Stimulated activated naive CD8-positive, alpha-beta T cell treated with anti-CD3 and anti-CD28 coated beads, Interleukin-15, amount 100 ng/mL, for 72 hours (primary cell): Measurements from ENCODE around the gene BBS2.

Source experiments
- ATAC-seq: fragments of 150-1000 bp; cut with Tn5 transposase; 2 replicates; pipeline ENCODE4 v1.10.0; 2021; ENCODE audit warnings: mild to moderate bottlenecking, moderate library complexity
- DNase-seq, 2 donors: peaks; one replicate each; pipeline ENCODE4 v3.0.0; 2021 to 2022
- H3K27ac Mint-ChIP-seq, 2 donors: one replicate each; pipeline ENCODE4 v1.8.0; 2022; ENCODE audit warnings: mild to moderate bottlenecking in 2 of 2, mixed read lengths in 2 of 2, moderate library complexity in 2 of 2
- H3K27me3 Mint-ChIP-seq: one replicate; pipeline ENCODE4 v1.8.0; 2022; ENCODE audit warnings: mixed read lengths
- H3K4me1 Mint-ChIP-seq: one replicate; pipeline ENCODE4 v1.8.0; 2022; ENCODE audit warnings: mild to moderate bottlenecking, mixed read lengths
- H3K4me3 Mint-ChIP-seq, 2 donors: one replicate each; pipeline ENCODE4 v1.8.0; 2022; ENCODE audit warnings: mild to moderate bottlenecking in 2 of 2, mixed read lengths in 2 of 2, moderate library complexity in 1 of 2
- H3K9me3 Mint-ChIP-seq, 2 donors: one replicate each; pipeline ENCODE4 v1.8.0; 2022; ENCODE audit warnings: mixed read lengths in 2 of 2

The BBS2 gene

DNA sequence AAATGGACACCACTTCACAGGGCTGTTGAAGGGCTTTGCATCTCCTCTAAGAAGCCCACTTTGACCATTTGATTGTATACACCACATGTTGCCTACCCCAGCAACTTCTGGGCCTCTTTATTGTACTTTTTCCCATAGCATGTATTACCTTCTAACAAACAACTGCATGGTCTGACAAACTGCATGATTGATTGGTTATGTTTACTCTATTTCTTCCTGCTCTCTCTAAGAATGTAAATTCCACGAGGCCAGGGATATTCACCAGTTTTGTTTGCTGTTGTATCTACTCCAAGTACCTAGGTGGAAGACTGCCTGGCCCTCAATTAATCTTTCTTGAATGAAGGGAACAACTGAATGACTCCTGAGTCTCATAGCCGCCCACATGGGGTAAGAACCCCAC, 22.2 kb upstream of the BBS2 start:
- ATAC-seq (no peak), DNase-seq (no peak)
- peaks cover 5% of the 10 kb centered on the region for H3K27me3 Mint-ChIP-seq
- no peak overlapping the region for H3K27ac Mint-ChIP-seq
- no peaks in the 10 kb centered on the region for H3K4me1 Mint-ChIP-seq
- no peak overlapping the region for H3K4me3 Mint-ChIP-seq
- H3K9me3 Mint-ChIP-seq: no peaks in the 10 kb centered on the region

DNA sequence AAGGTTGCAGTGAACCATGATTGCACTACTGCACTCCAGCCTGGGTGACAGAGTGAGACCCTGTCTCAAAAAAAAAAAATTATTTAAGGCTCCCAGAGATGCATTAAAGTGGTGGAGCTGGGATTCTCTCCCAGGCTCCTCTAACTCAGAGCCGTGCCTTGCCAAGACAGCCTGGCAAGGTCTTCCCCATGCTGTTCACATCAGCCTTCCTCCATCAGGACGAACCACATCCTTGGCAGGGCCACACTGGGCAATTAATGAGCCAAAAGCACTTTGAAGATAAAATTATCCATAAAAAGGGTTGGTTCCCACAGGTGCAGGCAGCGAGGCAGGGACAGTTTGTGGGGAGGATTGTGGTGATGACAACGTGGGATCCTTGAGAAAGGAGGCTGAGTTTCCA, 19.8 kb upstream of the BBS2 start:
- Mint-ChIP-seq H3K27me3 (peaks cover 10% of the 10 kb centered on the region), H3K27ac (no peak overlapping the region), H3K4me1 (no peaks in the 10 kb centered on the region), H3K9me3 (no peaks in the 10 kb centered on the region), H3K4me3 (no peak overlapping the region)
- DNase-seq: no peak
- no peak for ATAC-seq

DNA sequence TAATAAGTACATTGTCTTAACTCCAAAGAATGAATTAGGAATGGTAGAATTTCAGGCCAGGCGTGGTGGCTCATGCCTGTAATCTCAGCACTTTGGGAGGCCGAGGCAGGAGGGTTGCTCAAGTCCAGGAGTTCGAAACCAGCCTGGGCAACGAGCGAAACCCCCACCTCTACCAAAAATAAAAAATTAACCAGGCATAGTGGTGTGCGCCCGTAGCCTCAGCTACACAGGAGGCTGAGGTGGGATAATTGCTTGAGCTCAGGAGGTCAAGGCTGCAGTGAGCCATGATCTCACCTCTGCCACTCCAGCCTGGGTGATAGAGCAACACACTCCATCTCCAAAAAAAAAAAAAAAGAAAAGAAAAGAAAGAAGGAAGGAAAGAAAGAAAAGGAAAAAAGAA, 18.5 kb upstream of the BBS2 start:
- DNase-seq: no peak
- H3K27ac Mint-ChIP-seq: no peak overlapping the region
- no peak for ATAC-seq
- peaks cover 23% of the 10 kb centered on the region for H3K27me3 Mint-ChIP-seq
- H3K4me1 Mint-ChIP-seq: no peaks in the 10 kb centered on the region
- no peak overlapping the region for H3K4me3 Mint-ChIP-seq
- no peaks in the 10 kb centered on the region for H3K9me3 Mint-ChIP-seq

DNA sequence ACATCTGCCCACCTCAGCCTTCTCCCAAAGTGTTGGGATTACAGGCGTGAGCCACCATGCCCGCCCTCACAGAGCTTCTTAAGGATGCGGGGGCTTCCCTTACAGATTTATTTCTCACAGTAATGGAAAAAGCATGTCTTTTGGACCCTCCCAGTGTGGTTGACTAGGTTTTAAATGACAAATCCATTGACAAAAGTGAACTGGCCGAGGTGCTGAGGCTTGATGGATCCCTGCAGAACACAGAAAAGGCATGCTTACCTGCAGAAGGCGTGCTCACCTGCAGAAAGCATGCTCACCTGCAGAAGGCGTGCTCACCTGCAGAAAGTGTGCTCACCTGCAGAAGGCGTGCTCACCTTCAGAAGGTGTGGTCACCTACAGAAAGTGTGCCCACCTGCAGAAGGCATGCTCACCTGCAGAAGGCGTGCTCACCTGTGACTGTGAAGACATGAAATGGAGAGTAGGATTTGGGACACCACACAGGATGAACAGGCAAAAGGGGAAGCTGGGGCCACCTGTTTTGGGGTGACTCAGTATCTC, 15.1 kb upstream of the BBS2 start:
- Mint-ChIP-seq H3K9me3 (no peaks in the 10 kb centered on the region), H3K4me1 (no peaks in the 10 kb centered on the region), H3K4me3 (no peak overlapping the region), H3K27me3 (peaks cover 27% of the 10 kb centered on the region), H3K27ac (no peak overlapping the region)
- ATAC-seq: no peak
- no peak for DNase-seq

DNA sequence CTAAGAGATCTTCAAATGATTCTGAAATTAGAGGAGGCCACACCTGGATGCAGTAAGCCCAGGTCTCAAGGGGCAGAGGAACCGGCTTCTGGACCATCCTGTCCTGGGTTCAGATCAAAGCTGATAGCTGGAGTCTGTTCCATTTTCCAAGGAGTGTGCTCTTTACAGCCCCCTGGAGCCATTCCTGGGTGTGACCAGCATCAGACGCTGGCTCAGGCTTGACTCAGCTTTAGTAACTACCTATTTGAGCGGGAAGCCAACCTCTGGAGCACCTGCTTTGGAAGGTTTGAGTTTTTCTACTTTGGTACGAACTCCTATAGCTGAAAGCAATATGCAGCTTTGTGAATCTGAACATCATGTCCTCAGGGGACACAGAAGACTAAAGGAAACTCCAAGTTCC, 12.9 kb upstream of the BBS2 start:
- DNase-seq (no peak), ATAC-seq (no peak)
- no peaks in the 10 kb centered on the region for H3K9me3 Mint-ChIP-seq
- no peak overlapping the region for H3K4me3 Mint-ChIP-seq
- H3K27me3 Mint-ChIP-seq: peaks cover 27% of the 10 kb centered on the region
- H3K4me1 Mint-ChIP-seq: no peaks in the 10 kb centered on the region
- no peak overlapping the region for H3K27ac Mint-ChIP-seq

DNA sequence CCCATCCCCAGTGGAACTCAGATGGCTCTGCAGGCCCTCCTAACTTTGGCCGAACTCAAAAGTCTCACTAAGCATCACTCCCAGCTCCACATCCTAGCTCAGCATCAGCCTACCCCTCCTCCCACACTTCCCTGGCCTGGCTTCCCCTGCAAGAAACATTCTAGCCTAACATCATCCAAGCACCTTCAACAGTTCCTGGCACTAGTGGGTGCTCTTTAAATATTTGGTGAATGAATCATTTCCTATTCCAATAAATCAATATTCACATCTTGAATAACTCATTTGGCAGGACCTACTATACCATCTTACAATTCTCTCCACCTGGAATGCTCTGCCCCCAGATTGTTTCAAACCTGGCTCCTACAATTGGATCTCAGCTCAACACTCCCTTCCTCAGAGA, 11.0 kb upstream of the BBS2 start:
- Mint-ChIP-seq H3K27ac (no peak overlapping the region), H3K4me1 (no peaks in the 10 kb centered on the region), H3K9me3 (no peaks in the 10 kb centered on the region), H3K4me3 (no peak overlapping the region), H3K27me3 (peaks cover 27% of the 10 kb centered on the region)
- no peak for ATAC-seq
- no peak for DNase-seq

DNA sequence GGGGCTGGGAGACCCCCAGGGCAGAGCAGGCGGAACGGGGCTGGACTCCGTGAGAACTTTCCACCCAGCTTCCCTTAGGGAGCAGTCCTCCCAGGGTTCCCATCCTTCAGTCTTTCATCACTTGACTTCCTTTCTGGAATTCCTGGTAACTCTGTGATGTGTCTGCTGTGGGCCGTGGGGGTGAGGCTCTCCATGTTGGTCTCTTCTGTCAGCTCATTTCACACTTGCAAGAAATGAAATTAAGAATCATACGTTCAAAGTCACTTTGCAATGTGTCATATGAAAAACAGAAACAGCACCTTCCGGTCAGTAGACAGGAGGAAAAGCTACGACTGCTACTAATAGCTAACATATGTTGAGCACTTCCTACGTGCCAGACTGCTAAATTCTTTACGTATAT, 5.4 kb upstream of the BBS2 start:
- Mint-ChIP-seq H3K27me3 (no peaks in the 10 kb centered on the region), H3K4me1 (peaks cover 7% of the 10 kb centered on the region), H3K27ac (no peak overlapping the region), H3K4me3 (no peak overlapping the region), H3K9me3 (no peaks in the 10 kb centered on the region)
- DNase-seq (no peak), ATAC-seq (no peak)

DNA sequence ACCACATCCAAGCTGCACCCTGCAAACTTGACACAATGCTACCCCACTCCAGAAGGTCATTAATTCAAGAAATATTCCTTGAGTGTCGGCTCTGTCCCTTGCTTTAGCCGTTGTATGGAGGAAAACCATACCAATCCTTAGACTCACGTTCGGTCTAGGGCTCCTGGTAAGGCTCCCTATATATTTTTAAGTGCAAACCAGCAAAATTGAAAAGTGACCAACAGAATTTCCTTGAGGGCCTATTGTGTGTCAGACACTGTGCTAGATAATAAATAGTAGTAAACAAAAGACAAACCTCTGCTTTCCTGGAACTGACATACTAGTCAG, 390 bp upstream of the BBS2 start:
- Mint-ChIP-seq H3K4me3 (peak overlapping the region; percentile 84 to 85), H3K27me3 (no peaks in the 10 kb centered on the region), H3K9me3 (no peaks in the 10 kb centered on the region), H3K4me1 (peaks cover 45% of the 10 kb centered on the region), H3K27ac (peak overlapping the region; percentile 74 to 80)
- DNase-seq: no peak
- ATAC-seq: no peak

DNA sequence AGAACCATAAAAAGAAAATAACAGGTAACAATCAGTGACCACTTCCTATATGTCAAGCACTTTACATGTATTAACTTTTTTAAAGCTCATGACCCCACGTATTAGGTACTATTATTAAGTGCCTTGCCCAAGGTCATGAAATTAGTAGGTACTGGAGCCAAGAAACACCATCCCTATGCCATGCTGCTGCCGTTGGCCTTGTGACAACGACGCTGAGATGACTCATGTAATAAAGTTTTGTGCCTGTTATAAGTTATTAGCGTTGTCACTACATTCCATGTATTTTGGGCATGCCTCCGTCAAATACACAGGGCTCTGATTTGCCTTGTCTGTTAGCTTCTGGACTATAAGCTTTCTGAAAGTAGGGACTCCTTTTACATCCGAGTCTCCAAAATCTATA, 1.4 kb downstream of the BBS2 start:
- Mint-ChIP-seq H3K4me3 (peak overlapping the region; percentile 84 to 85), H3K27ac (no peak overlapping the region), H3K9me3 (no peaks in the 10 kb centered on the region), H3K4me1 (peaks cover 60% of the 10 kb centered on the region), H3K27me3 (no peaks in the 10 kb centered on the region)
- ATAC-seq: no peak
- no peak for DNase-seq

DNA sequence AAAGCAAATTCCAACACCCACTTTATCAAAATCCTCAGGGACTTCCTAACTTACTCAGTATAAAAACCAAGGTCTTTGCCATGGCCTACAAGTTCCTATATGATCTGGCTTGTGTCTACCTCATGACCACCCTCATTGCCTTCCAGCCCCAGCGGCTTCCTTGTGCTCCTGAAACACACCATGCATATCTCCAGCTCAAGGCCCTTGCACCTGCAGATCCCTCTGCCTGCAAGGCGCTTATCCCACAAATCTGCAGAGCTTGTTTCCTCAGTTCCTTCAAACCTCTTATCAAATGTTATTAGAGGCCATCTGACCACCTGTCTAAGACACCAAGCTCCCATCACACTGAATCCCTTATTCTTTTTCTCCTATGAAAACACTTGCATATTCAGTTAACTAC, 2.6 kb downstream of the BBS2 start:
- Mint-ChIP-seq H3K9me3 (no peaks in the 10 kb centered on the region), H3K27me3 (no peaks in the 10 kb centered on the region), H3K4me3 (no peak overlapping the region), H3K4me1 (peaks cover 62% of the 10 kb centered on the region), H3K27ac (no peak overlapping the region)
- no peak for DNase-seq
- ATAC-seq: no peak

DNA sequence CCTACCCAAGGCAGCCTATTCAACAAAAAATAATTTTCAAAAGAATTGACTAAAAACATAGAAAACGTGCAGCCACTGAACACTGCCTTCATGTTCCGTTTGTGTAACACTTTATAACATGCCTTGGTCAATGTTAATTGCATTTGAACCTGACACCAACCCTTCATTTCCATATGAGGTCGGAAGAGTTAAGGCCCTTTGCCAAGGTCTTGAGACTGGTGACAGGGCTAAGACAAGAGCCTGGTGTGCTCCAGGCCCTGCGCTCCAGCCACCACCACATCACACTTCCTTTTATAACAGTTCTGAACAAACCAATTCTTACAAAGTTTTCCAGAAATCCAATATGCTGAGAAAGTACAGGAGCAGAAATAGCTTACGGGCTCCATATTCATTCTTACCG, 4.2 kb downstream of the BBS2 start:
- H3K4me1 Mint-ChIP-seq: peaks cover 59% of the 10 kb centered on the region

DNA sequence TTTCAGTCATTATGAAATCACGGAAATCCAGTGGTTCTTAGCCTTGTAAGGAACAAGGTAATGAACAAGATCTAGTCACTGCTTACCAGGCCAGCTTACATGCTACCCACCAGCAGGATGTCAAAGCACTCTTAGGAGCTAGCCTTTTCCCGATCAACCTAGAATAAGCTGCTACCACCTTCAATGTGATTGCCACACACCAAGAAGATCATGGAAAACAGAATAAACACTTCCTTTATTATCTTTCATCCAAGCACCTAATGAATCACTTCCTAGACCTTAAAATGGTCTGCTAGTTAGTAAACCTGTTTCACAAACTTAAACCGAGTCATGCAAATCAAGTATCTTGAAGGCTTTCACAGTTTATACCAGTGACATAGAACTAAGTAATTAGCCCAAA, 5.0 kb downstream of the BBS2 start:
- no peak overlapping the region for H3K4me3 Mint-ChIP-seq
- H3K27ac Mint-ChIP-seq: no peak overlapping the region
- H3K27me3 Mint-ChIP-seq: no peaks in the 10 kb centered on the region
- H3K4me1 Mint-ChIP-seq: peaks cover 53% of the 10 kb centered on the region
- ATAC-seq (no peak), DNase-seq (no peak)
- no peaks in the 10 kb centered on the region for H3K9me3 Mint-ChIP-seq

More for the DNA sequence above, 4.2 kb downstream of the BBS2 start:
- ATAC-seq: no peak
- Mint-ChIP-seq H3K9me3 (no peaks in the 10 kb centered on the region), H3K4me3 (no peak overlapping the region), H3K27ac (no peak overlapping the region), H3K27me3 (no peaks in the 10 kb centered on the region)
- DNase-seq: no peak

DNA sequence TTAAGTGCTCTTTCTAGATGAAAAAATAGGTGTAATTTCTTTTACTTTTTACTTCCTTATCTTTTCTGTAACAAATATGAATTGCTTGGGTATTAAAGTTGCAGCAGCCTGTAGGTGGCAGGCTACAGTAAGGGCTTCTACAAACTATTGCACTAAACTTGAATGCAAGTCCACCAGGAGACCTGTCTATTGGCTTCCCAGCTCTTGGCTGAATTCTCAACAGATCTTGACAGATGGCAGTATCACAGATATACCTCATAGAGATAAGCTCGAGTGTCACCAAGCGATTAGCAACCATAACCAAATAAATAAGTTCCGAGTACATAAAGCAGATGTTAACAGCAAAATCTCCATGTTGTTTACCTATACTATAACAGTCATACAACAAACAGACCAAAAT, 5.9 kb downstream of the BBS2 start:
- Mint-ChIP-seq H3K27ac (peak overlapping the region in 1 of 2 donors; percentile 9), H3K4me1 (peaks cover 47% of the 10 kb centered on the region), H3K4me3 (no peak overlapping the region), H3K9me3 (no peaks in the 10 kb centered on the region), H3K27me3 (no peaks in the 10 kb centered on the region)
- peak; percentile 10 to 30 for DNase-seq
- peak; percentile 78 for ATAC-seq

DNA sequence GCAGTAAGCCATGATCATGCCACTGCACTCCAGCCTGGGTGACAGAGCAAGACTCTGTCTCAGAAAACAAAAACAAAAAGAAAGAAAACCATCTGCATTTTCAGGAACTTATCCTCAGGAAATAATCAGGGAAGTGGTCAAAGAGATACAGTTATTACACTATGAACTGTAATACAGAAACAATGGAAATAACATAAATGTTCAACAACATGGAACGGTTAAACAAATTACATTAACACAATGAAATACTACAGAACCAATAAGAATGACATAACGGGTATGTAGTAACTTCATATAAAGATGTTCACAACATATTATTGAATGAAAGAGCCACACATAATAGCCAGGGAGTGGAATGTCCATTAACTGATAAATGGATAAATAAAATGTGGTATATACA, 6.7 kb downstream of the BBS2 start:
- H3K4me1 Mint-ChIP-seq: peaks cover 38% of the 10 kb centered on the region
- ATAC-seq (no peak), DNase-seq (no peak)
- H3K27me3 Mint-ChIP-seq: no peaks in the 10 kb centered on the region
- H3K4me3 Mint-ChIP-seq: no peak overlapping the region
- no peak overlapping the region for H3K27ac Mint-ChIP-seq
- no peaks in the 10 kb centered on the region for H3K9me3 Mint-ChIP-seq

DNA sequence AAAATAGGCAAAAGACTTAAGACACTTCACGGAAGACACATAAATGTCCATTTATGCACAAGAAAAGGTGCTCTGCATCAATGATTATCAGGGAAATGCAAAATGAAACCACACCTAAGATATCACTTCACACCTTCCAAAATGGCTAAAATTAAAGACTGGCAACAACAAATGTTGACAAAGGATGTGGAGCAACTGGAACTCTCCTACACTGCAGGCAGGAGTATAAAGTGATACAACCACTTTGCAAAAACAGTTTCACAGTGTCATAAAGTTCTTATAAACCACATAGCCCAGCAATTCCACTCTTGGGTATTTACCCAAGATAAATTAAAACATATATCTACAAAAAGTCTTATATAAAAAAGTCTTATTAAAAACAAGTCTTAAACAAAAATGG, 7.8 kb downstream of the BBS2 start:
- DNase-seq (no peak), ATAC-seq (no peak)
- Mint-ChIP-seq H3K4me3 (no peak overlapping the region), H3K4me1 (peaks cover 28% of the 10 kb centered on the region), H3K27ac (no peak overlapping the region), H3K9me3 (no peaks in the 10 kb centered on the region), H3K27me3 (no peaks in the 10 kb centered on the region)

DNA sequence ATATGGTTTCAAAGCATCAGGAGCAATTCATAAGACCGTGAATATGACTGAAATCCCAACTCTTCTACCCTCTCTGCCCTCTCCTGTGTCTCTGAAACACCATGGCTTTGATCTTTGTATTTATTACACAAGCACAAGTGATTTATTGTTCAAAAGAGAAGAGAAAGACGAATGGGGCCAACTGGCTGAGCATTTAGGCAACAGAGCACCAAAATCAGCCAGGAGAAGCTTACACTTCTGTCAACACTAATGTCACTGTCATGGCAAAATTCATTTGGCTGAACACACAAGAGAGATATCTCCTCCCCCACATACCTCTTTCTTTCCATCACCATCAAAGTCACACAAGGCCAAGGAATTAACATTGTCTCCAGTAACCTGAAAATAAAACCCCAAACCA, 9.3 kb downstream of the BBS2 start:
- no peaks in the 10 kb centered on the region for H3K27me3 Mint-ChIP-seq
- peaks cover 20% of the 10 kb centered on the region for H3K4me1 Mint-ChIP-seq
- no peak overlapping the region for H3K4me3 Mint-ChIP-seq
- H3K9me3 Mint-ChIP-seq: no peaks in the 10 kb centered on the region
- DNase-seq: no peak
- no peak for ATAC-seq
- no peak overlapping the region for H3K27ac Mint-ChIP-seq

DNA sequence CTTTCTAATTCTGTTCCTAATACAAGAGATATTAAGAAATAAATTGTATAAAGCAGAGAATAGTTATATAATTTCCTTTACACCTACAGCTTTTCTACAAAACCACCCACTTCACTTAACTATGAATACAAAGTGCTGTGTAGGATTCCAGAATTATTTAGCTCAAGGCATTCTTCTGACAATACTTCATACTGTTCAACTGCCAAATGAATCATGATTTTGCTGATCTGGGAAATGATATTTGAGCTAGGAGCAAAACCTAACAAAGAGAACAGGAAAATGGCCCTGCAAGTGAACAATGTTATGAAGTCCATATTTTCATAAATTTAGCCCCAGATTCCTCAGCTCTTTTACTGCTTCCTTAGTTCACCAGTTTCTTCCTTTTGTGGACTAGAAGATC, 12.9 kb downstream of the BBS2 start:
- Mint-ChIP-seq H3K27me3 (no peaks in the 10 kb centered on the region), H3K4me1 (no peaks in the 10 kb centered on the region), H3K9me3 (no peaks in the 10 kb centered on the region), H3K27ac (no peak overlapping the region), H3K4me3 (no peak overlapping the region)
- ATAC-seq (no peak), DNase-seq (no peak)

DNA sequence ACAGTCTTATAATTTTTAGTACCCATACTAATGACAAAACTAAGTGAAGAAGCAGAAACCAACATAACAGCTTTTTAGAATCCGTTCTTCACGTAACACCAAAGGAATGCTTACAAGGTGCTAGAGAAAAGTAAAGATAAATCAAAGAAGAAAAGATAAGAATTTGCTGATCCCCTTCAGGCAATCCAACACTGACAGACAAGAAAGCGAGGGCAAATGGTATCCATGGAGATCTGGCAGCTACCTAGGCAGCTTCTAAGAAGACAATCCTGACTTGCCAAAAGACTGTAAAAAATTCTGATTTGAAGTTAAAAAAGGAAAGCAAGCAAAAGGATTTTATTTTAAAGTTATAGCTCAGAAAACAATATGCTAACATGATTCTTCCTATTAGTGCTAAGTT, 14.6 kb downstream of the BBS2 start:
- Mint-ChIP-seq H3K4me3 (no peak overlapping the region), H3K27me3 (no peaks in the 10 kb centered on the region), H3K4me1 (peaks cover 6% of the 10 kb centered on the region), H3K9me3 (no peaks in the 10 kb centered on the region), H3K27ac (no peak overlapping the region)
- DNase-seq (no peak), ATAC-seq (no peak)
